H1 (cell line): ENCODE results near the gene ZPR1.

Source experiments
- JUND ChIP-seq: IDR thresholded peaks from 2 replicates; pipeline ENCODE4 v1.6.1; 2011; ENCODE audit warnings: mild to moderate bottlenecking, improper control_type of control experiment, low read length
- SP2 ChIP-seq: IDR thresholded peaks from 2 replicates; pipeline ENCODE4 v1.6.1; 2012; ENCODE audit warnings: mild to moderate bottlenecking, low read length, inconsistent platforms
- TAF1 ChIP-seq: IDR thresholded peaks from 2 replicates; pipeline ENCODE4 v1.6.1; 2011; ENCODE audit warnings: mild to moderate bottlenecking, low read depth, low read length

- no peak for TF ChIP-seq SP2
- TF ChIP-seq JUND = no peak
- TF ChIP-seq TAF1 = no peak
Measured at GRCh38 chr11:116725434-116726221, 62.2 kb downstream of the ZPR1 start.
